HepG2 (cell line): ENCODE results near the gene SOBP. TPM values are rescaled to one million over a fixed set of nuclear protein-coding genes. Genes with fewer than 3 reads are reported as not detected.
A peak's percentile ranks its signal among the peaks of the same experiment; 100 is the strongest.

Experiments
- ADNP ChIP-seq: sonication (generic); formaldehyde crosslinking; IDR thresholded peaks from 2 replicates; pipeline ENCODE4 v1.4.0; 2020; ENCODE audit warnings: missing genetic modification reagents
- EZH2 ChIP-seq: conservative IDR thresholded peaks from 2 replicates; pipeline ENCODE4 v1.6.1; 2012; ENCODE audit warnings: mild to moderate bottlenecking, low read depth, low read length, moderate library complexity
- HDAC2 ChIP-seq: sonication (generic); formaldehyde crosslinking; IDR thresholded peaks from 2 replicates; pipeline ENCODE4 v1.4.0; 2020; ENCODE audit warnings: missing genetic modification reagents
- LCORL ChIP-seq, 2 experiments: fragments of 450-650 bp in 1 of 2; sonication (generic) in 1 of 2; formaldehyde crosslinking in 1 of 2; IDR thresholded peaks; 2 replicates each; pipeline versions ENCODE4 v1.5.0 to v1.6.1; 2017 to 2020; ENCODE audit warnings: antibody characterized with exemption in 1 of 2, missing genetic modification reagents in 1 of 2
- MEF2D ChIP-seq: sonication (generic); formaldehyde crosslinking; IDR thresholded peaks from 2 replicates; pipeline ENCODE4 v1.5.1; 2020; ENCODE audit warnings: mild to moderate bottlenecking, missing genetic modification reagents
- MZF1 ChIP-seq: sonication (generic); formaldehyde crosslinking; IDR thresholded peaks from 2 replicates; pipeline ENCODE4 v1.8.1; 2023; ENCODE audit warnings: mild to moderate bottlenecking, missing genetic modification reagents, borderline replicate concordance
- NCOA1 ChIP-seq: sonication (generic); formaldehyde crosslinking; IDR thresholded peaks from 2 replicates; pipeline ENCODE4 v1.9.0; 2021; ENCODE audit warnings: missing genetic modification reagents
- NFIB ChIP-seq: sonication (generic); formaldehyde crosslinking; IDR thresholded peaks from 2 replicates; pipeline ENCODE4 v1.9.0; 2021; ENCODE audit warnings: missing genetic modification reagents, mild to moderate bottlenecking, borderline replicate concordance
- RARA ChIP-seq: IDR thresholded peaks from 2 replicates; pipeline ENCODE4 v1.6.1; 2016; ENCODE audit warnings: missing genetic modification reagents, missing compliant biosample characterization
- RCOR2 ChIP-seq: IDR thresholded peaks from 2 replicates; pipeline ENCODE4 v1.6.1; 2016; ENCODE audit warnings: missing biosample characterization, missing genetic modification reagents
- TBX2 ChIP-seq: sonication (generic); formaldehyde crosslinking; IDR thresholded peaks from 2 replicates; pipeline ENCODE4 v1.5.0; 2020; ENCODE audit warnings: missing genetic modification reagents, mild to moderate bottlenecking, borderline replicate concordance
- ZMYM4 ChIP-seq: sonication (generic); formaldehyde crosslinking; IDR thresholded peaks from 2 replicates; pipeline ENCODE4 v1.8.1; 2023; ENCODE audit warnings: mild to moderate bottlenecking, missing genetic modification reagents
- ZNF530 ChIP-seq: sonication (generic); formaldehyde crosslinking; IDR thresholded peaks from 2 replicates; pipeline ENCODE4 v1.5.0; 2020; ENCODE audit warnings: low read depth, mild to moderate bottlenecking, missing genetic modification reagents
- ZSCAN9 ChIP-seq: IDR thresholded peaks from 2 replicates; pipeline ENCODE4 v1.6.1; 2016; ENCODE audit warnings: borderline replicate concordance
- polyA plus RNA-seq, 8 experiments: library from polyadenylated mRNA; depleted of rRNA in 3 of 8; stranded (reverse) in 7 of 8; unstranded in 1 of 8; fragments of >200 nt; fragmentation: Illumina TruSeq in 4 of 8; extraction: Trizol in 4 of 8; gene quantifications; 2 replicates each; pipeline versions ENCODE4 v1.2.1 to v1.2.3, GENCODE V29; 2011 to 2016; ENCODE audit warnings: low read depth in 4 of 8, missing spikeins in 1 of 8, mixed read lengths in 1 of 8; ENCODE audit not compliant: insufficient read depth in 1 of 8
- total RNA-seq, 5 experiments: library from RNA; depleted of rRNA; stranded (reverse); fragments of >200 nt; fragmentation: Illumina TruSeq; extraction: Trizol; gene quantifications; 2 replicates each; pipeline ENCODE4 v1.2.3, GENCODE V29; 2016; ENCODE audit warnings: low read depth in 1 of 5
- TF ChIP-seq, protein P1 (sequence below): sonication (generic); formaldehyde crosslinking; IDR thresholded peaks from 2 replicates; pipeline ENCODE4 v1.4.0; 2020; ENCODE audit warnings: missing genetic modification reagents
- TF ChIP-seq, protein P2 (sequence below): sonication (generic); formaldehyde crosslinking; IDR thresholded peaks from 2 replicates; pipeline ENCODE4 v1.4.0; 2020; ENCODE audit warnings: low read depth, mild to moderate bottlenecking, missing genetic modification reagents
- TF ChIP-seq, protein P3 (sequence below): sonication (generic); formaldehyde crosslinking; IDR thresholded peaks from 2 replicates; pipeline ENCODE4 v1.4.0; 2020; ENCODE audit warnings: missing genetic modification reagents, low read depth, mild to moderate bottlenecking, borderline replicate concordance
- TF ChIP-seq, protein P4 (sequence below): sonication (generic); formaldehyde crosslinking; IDR thresholded peaks from 2 replicates; pipeline ENCODE4 v1.8.0; 2022; ENCODE audit warnings: missing genetic modification reagents, mild to moderate bottlenecking, borderline replicate concordance
- TF ChIP-seq, protein P5 (sequence below): sonication (generic); formaldehyde crosslinking; IDR thresholded peaks from 2 replicates; pipeline ENCODE4 v1.5.0; 2020; ENCODE audit warnings: missing genetic modification reagents

Gene SOBP
- total and polyA plus RNA-seq, 2 of the 13 experiments (the other 11 are each of a cell fraction or from before 2014, with no cell fraction given), result 1.5 to 6.9 TPM

DNA sequence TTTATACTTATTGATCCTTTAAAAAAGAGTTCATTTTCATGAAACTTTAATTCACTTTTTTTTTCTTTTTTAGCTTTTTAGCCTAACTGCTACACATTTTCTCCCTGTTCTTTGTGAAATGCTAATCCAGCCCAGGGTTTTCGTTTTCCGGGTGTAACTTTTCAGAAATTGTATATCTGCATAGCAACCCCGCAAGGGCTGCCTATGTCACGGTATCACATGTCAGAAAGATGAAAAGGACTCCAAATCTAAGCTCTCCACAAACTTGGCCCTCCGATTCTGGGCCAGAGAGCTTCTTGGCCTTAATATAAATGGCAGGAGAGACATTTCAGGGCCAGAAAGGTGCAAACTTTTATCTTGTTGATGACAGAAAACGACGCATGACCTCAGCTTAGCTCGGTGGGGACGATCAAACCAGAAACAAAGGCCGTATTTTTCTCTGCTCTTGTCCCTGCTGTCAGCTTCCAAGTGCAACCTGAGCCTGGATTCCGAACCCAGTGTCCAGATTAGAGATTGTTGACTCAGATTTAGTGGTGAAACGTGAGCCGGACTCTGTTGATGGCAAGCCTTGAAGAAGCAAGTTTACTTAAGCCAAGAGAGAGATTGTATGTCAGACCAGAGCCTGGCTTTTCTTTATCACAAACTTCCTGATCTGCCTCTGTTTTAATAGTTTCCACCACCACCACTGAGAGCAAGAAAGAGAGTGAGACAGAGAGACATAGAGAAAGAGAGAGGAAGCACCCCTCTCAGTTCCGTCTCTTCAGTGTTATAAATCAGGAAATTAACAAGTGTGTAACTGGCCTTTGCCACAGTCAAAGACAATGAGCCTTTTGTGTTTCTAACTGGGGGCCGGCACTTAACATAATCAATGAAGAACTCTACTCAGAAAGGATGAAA lies 176.4 kb downstream of the SOBP start (continued):
- TF ChIP-seq, protein P1, sequence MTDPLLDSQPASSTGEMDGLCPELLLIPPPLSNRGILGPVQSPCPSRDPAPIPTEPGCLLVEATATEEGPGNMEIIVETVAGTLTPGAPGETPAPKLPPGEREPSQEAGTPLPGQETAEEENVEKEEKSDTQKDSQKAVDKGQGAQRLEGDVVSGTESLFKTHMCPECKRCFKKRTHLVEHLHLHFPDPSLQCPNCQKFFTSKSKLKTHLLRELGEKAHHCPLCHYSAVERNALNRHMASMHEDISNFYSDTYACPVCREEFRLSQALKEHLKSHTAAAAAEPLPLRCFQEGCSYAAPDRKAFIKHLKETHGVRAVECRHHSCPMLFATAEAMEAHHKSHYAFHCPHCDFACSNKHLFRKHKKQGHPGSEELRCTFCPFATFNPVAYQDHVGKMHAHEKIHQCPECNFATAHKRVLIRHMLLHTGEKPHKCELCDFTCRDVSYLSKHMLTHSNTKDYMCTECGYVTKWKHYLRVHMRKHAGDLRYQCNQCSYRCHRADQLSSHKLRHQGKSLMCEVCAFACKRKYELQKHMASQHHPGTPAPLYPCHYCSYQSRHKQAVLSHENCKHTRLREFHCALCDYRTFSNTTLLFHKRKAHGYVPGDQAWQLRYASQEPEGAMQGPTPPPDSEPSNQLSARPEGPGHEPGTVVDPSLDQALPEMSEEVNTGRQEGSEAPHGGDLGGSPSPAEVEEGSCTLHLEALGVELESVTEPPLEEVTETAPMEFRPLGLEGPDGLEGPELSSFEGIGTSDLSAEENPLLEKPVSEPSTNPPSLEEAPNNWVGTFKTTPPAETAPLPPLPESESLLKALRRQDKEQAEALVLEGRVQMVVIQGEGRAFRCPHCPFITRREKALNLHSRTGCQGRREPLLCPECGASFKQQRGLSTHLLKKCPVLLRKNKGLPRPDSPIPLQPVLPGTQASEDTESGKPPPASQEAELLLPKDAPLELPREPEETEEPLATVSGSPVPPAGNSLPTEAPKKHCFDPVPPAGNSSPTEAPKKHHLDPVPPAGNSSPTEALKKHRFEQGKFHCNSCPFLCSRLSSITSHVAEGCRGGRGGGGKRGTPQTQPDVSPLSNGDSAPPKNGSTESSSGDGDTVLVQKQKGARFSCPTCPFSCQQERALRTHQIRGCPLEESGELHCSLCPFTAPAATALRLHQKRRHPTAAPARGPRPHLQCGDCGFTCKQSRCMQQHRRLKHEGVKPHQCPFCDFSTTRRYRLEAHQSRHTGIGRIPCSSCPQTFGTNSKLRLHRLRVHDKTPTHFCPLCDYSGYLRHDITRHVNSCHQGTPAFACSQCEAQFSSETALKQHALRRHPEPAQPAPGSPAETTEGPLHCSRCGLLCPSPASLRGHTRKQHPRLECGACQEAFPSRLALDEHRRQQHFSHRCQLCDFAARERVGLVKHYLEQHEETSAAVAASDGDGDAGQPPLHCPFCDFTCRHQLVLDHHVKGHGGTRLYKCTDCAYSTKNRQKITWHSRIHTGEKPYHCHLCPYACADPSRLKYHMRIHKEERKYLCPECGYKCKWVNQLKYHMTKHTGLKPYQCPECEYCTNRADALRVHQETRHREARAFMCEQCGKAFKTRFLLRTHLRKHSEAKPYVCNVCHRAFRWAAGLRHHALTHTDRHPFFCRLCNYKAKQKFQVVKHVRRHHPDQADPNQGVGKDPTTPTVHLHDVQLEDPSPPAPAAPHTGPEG (CRISPR knock-in tag), result no peak
- TF ChIP-seq NFIB (no peak), HDAC2 (CRISPR knock-in tag) (peak; percentile 79), RARA (CRISPR knock-in tag) (no peak), ADNP (CRISPR knock-in tag) (no peak), ZNF530 (CRISPR knock-in tag) (no peak), LCORL (IDR thresholded peaks at IDR 0.05) (no peak), LCORL (CRISPR knock-in tag; IDR thresholded peaks at IDR 0.05) (no peak), TBX2 (CRISPR knock-in tag) (peak; percentile 75; the same call in 1 of the 2 replicates), RCOR2 (0 out of 2 replicates have a peak, but pooled peaks have one; percentile 21), NCOA1 (CRISPR knock-in tag) (no peak), MZF1 (CRISPR knock-in tag) (no peak), ZSCAN9 (CRISPR knock-in tag) (no peak), ZMYM4 (peak; percentile 64), MEF2D (CRISPR knock-in tag) (no peak; the same call in 1 of the 2 replicates), EZH2 (no peak)
- TF ChIP-seq, protein P2, sequence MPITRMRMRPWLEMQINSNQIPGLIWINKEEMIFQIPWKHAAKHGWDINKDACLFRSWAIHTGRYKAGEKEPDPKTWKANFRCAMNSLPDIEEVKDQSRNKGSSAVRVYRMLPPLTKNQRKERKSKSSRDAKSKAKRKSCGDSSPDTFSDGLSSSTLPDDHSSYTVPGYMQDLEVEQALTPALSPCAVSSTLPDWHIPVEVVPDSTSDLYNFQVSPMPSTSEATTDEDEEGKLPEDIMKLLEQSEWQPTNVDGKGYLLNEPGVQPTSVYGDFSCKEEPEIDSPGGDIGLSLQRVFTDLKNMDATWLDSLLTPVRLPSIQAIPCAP, result no peak
- TF ChIP-seq, protein P3, sequence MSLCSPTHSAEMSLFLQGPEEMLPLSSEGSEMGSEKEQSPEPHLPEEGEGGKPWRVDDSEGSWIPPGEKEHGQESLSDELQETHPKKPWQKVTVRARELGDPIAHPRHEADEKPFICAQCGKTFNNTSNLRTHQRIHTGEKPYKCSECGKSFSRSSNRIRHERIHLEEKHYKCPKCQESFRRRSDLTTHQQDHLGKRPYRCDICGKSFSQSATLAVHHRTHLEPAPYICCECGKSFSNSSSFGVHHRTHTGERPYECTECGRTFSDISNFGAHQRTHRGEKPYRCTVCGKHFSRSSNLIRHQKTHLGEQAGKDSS (CRISPR knock-in tag), result no peak
- TF ChIP-seq, protein P4, sequence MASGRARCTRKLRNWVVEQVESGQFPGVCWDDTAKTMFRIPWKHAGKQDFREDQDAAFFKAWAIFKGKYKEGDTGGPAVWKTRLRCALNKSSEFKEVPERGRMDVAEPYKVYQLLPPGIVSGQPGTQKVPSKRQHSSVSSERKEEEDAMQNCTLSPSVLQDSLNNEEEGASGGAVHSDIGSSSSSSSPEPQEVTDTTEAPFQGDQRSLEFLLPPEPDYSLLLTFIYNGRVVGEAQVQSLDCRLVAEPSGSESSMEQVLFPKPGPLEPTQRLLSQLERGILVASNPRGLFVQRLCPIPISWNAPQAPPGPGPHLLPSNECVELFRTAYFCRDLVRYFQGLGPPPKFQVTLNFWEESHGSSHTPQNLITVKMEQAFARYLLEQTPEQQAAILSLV (CRISPR knock-in tag), result no peak
- TF ChIP-seq, protein P5, sequence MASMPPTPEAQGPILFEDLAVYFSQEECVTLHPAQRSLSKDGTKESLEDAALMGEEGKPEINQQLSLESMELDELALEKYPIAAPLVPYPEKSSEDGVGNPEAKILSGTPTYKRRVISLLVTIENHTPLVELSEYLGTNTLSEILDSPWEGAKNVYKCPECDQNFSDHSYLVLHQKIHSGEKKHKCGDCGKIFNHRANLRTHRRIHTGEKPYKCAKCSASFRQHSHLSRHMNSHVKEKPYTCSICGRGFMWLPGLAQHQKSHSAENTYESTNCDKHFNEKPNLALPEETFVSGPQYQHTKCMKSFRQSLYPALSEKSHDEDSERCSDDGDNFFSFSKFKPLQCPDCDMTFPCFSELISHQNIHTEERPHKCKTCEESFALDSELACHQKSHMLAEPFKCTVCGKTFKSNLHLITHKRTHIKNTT (CRISPR knock-in tag), result no peak
